Fibroblast of villous mesenchyme (primary cell): Measurements from ENCODE around the gene TAF1C. TPM values are rescaled to one million over a fixed set of nuclear protein-coding genes. Genes with fewer than 3 reads are reported as not detected.
"Not testable (repeated sequence)": the region's sequence is repeated elsewhere in the genome, so short reads cannot be mapped to it uniquely, and the experiment has no call there.

ENCODE experiments used
- DNase-seq: peaks from one replicate; pipeline ENCODE4 v3.0.0-alpha.2; 2010; ENCODE audit warnings: low read depth
- H3K4me3 ChIP-seq: 2 replicates; pipeline ENCODE4 v1.5.1; 2011; ENCODE audit warnings: low read depth, mild to moderate bottlenecking, low read length
- total RNA-seq: library from RNA; depleted of rRNA; stranded (reverse); fragments of >200 nt; gene quantifications from 2 replicates; pipeline ENCODE4 v1.2.3, GENCODE V29; 2012
- TF ChIP-seq, protein P1 (sequence below): IDR thresholded peaks from 2 replicates; pipeline ENCODE4 v1.5.1; 2012; ENCODE audit warnings: low read depth, mild to moderate bottlenecking, low read length; ENCODE audit not compliant: insufficient read depth

TAF1C gene
- total RNA-seq, 1 donor = 19.4 TPM

DNA sequence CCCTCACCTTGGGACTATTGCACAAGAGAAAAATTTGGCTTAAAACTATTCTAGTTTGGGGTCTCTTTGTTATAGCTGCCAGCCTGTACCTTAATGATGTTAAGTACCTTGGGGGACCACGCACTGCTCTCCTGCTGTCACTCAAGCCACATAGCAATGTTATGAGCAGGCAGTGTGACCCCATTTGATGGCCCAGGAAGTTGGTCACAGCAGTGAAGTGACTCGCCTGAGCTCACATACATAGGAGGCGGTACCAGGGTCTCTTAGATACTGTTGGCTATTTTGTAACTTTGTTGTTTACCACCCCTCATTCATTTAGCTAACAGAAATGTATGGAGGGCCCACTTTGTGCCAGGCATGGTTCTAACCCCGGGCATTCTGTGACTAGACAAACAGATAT, 36.6 kb upstream of the TAF1C start:
- TF ChIP-seq, protein P1, sequence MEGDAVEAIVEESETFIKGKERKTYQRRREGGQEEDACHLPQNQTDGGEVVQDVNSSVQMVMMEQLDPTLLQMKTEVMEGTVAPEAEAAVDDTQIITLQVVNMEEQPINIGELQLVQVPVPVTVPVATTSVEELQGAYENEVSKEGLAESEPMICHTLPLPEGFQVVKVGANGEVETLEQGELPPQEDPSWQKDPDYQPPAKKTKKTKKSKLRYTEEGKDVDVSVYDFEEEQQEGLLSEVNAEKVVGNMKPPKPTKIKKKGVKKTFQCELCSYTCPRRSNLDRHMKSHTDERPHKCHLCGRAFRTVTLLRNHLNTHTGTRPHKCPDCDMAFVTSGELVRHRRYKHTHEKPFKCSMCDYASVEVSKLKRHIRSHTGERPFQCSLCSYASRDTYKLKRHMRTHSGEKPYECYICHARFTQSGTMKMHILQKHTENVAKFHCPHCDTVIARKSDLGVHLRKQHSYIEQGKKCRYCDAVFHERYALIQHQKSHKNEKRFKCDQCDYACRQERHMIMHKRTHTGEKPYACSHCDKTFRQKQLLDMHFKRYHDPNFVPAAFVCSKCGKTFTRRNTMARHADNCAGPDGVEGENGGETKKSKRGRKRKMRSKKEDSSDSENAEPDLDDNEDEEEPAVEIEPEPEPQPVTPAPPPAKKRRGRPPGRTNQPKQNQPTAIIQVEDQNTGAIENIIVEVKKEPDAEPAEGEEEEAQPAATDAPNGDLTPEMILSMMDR = no peak
- no peak for DNase-seq
- no peak overlapping the region for H3K4me3 ChIP-seq

DNA sequence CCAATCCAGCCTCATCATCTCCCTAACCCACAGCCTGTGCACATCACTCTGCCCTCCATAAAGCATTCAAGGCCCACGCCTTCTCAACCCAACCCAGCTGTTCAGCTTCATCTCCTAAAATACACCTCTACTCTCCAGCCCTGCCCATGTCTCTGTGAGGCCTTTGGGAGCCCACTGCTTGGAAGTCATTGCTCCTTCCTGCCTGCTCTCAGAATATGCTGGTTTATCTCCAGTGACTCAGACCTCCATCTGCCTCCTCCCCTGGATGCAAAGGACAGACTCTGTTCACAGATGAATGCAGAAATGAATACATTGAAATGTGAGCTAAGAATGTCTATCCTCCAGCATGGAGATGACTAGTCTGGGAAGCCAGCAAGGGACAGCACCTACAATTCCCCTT, 34.0 kb upstream of the TAF1C start:
- TF ChIP-seq, protein P1 = no peak
- peak; percentile 0 for DNase-seq
- H3K4me3 ChIP-seq = no peak overlapping the region

DNA sequence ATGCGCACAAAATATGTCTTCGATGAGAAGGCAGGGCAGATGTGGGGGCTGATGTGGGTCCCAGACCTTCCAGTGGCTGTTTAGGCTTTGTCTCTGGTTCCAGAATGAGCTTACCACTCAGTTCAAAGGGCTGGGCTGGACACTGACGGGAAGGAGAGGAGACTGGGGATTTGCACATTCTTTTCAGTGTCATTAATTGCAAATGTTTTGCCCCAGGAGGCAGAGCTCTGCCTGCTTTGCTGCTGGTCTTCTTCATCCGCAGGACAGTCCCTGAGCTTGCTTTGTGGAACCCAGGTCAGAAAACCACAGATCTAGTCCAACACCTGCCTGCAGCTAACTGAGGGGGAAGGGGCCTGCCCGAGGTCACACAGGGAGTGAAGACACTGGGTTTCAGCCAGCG, 32.1 kb upstream of the TAF1C start:
- no peak overlapping the region for H3K4me3 ChIP-seq
- TF ChIP-seq, protein P1 = no peak
- no peak for DNase-seq

DNA sequence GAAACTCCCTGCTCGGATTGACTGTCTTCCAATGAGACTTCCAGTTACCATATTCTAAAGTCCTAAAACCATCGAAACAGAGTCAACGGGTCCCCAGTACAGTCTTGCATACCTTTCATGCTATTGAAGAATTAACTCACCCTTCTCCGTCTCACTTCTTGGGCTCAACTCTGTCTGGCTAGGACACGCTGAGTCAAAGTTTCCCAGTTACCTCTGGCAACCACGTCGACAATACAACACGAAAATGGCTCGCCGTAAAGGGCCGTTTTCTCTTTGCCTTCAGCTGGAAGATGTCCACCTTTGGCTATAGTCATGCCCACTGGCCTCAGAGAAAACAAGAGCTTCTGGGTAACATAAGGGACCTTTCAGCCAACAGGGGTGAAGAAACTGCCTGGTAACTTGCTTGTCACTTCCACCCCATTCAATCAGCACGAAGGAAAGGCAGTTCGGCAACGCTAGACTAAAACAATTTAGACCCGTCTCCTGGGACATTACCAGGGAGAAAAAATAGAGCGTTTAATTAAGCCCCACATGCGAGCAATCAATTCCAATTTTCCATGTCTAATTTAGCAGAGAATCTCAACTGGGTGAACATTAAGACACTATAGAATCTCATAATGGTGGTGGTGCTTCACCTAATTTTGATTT, 31.4 kb upstream of the TAF1C start:
- DNase-seq = no peak
- TF ChIP-seq, protein P1 = no peak
- H3K4me3 ChIP-seq = no peak overlapping the region

DNA sequence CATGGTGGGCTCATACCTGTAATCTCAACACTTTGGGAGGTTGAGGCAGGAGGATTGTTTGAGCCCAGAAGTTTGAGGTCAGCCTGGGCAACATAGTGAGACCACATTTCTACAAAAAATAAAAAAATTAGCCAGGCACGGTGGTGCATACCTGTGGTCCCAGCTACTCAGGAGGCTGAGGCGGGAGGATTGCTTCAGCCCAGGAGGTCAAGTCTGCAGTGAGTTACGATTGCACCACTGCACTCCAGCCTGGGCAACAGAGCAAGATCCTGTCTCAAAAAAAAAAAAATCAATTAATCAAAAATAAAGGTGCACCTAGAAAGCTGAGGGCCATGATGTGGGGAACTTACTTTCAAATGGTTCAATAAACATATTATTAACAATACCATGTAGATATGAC, 29.3 kb upstream of the TAF1C start:
- DNase-seq, H3K4me3 ChIP-seq: not testable (repeated sequence)

DNA sequence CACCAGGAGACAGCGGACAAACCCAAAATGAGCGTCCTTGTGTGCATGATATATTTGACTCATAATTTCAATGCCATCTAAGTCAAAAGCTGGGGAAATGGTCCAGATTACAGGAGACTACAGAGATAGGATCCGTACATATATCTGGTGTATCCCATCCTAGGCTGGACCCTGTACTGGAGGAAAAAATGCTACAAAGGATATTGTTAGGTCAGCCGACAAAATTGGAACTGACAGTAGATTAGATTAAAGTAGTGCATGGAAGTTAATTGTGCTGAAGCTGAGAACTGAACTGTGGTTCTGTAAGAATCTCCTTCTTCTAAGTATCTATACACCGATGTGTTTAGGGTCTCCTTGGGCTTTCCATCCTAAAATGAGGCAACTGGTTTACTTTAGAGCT, 28.7 kb upstream of the TAF1C start:
- TF ChIP-seq, protein P1 = no peak

DNA sequence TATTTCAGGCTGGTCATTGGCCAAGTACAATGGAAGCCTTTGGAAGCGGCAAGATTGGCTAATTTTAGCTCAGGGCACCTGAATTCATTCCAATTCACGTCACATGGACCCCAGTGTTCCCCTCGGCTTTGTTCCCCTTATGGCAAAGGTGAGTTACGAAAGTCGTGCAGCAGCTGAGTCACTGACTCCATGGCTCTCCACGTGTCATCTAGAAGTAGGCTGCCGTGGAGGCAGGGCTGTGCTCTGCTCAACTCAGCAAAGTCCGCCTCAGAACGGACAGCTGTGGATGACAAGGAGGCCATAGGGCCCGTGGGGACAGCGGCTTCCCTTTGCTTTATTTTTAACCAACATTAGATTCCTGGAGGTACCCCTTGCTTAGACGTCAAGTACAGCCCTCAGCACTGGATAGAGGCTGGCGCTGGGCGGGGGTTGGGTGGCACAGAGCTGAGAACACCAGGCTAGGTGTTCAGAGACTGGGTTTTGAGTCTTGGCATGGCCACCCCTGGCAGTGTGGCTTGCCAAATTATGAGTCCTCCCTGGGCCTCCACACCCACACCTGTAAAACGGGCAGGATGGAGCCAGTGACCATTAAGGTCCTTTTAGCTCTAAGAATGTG, 27.7 kb upstream of the TAF1C start:
- no peak for DNase-seq
- TF ChIP-seq, protein P1 = no peak

More for the DNA sequence above, 28.7 kb upstream of the TAF1C start:
- H3K4me3 ChIP-seq = no peak overlapping the region
- DNase-seq = no peak

More for the DNA sequence above, 27.7 kb upstream of the TAF1C start:
- no peak overlapping the region for H3K4me3 ChIP-seq
